ENCODE measurements around the gene ZNF362.
"Not testable (repeated sequence)": the region's sequence is repeated elsewhere in the genome, so short reads cannot be mapped to it uniquely, and the experiment has no call there.

The ZNF362 gene

DNA sequence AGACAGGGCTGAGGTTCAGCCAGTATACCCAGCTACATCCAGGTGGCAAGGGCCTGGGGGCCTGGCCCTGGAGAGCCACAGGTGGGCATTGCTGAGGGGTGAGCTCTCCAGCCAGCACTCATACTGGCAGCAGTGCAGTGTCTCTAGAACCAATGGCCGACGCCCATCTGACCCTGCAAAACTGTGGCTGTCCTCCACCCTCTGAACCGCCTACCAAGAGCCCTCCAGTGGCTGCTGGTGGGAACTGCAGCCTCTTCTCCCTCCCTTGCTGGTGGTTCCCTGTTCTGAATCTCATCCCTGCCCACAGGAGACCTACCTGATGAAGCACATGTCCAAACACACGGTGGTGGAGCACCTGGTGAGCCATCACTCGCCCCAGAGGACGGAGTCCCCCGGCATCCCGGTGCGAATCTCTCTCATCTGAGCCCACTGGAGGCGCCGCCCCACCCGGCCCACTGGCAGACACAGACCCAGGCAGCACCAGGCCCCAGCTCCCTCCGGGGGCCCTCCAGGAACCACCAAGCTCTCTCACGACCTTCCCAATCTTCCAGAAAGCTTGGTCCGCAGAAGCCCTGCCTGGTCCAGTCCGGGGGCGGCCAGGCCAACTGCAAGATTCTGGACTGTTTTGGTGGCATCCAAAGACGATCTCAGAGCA lies 42.5 kb downstream of the ZNF362 start:
- H3K4me3 ChIP-seq (ENCODE audit: low read length), result no peak overlapping the region
- H3K27ac ChIP-seq (ENCODE audit: low read depth, low read length), result no peak overlapping the region
- WGBS, result 81% methylated on average over 18 of the region's 18 CpGs
- peaks cover 27% of the 10 kb centered on the region for H3K36me3 ChIP-seq (ENCODE audit: insufficient read depth, low read length)
- H3K9me3 ChIP-seq (ENCODE audit: insufficient read depth, low read depth, low read length), result no peaks in the 10 kb centered on the region; the same call in 1 of the 2 replicates
- H3K27me3 ChIP-seq (ENCODE audit: insufficient read depth, low read length), result no peaks in the 10 kb centered on the region
- H3K9ac ChIP-seq (ENCODE audit: low read depth, low read length), result no peak overlapping the region
- 0 out of 2 replicates have a peak, but pooled peaks cover 5% of the 10 kb centered on the region for H3K4me1 ChIP-seq (ENCODE audit: insufficient read depth, low read length)

DNA sequence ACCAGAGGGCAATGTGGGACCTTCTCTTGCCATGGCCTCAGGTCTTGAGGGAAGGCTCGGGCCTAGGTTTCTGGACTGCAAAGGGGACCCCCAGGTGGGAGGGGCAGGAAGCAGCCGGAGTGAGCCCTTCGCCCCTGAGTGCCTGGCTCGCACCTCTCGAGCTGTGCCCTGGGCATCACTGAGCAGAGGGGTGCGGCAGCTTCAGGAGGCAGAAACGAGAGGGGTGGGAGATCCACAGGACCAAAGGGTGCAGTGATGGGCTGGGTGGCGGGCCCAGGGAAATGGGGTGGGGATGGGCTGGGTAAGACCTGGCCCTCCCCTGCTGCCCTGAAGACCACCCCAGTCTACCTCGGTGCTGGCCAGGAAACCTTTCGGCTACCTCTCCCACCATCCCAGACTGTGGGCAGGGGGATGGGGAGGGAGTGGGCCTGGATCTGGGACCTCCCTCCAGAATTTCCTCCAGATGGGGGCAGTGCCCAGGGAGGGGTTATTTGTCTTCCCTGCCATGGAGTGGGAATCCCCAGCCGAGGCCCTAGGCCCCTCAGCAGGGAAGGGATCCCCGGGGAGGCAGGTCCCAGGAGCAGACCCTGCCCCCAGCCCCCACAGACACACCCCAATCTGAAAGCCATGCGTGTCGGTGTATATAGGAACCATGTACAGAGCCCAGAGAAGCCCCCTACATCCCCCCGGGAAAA lies 43.3 kb downstream of the ZNF362 start:
- Histone ChIP-seq H3K27me3 (ENCODE audit: insufficient read depth, low read length) (no peaks in the 10 kb centered on the region), H3K9me3 (ENCODE audit: insufficient read depth, low read depth, low read length) (no peaks in the 10 kb centered on the region; the same call in 1 of the 2 replicates), H3K4me3 (ENCODE audit: low read length) (no peak overlapping the region), H3K4me1 (ENCODE audit: insufficient read depth, low read length) (0 out of 2 replicates have a peak, but pooled peaks cover 5% of the 10 kb centered on the region), H3K27ac (ENCODE audit: low read depth, low read length) (no peak overlapping the region), H3K9ac (ENCODE audit: low read depth, low read length) (no peak overlapping the region), H3K36me3 (ENCODE audit: insufficient read depth, low read length) (peaks cover 23% of the 10 kb centered on the region)
- WGBS, result 95% methylated on average over 13 of the region's 15 CpGs

DNA sequence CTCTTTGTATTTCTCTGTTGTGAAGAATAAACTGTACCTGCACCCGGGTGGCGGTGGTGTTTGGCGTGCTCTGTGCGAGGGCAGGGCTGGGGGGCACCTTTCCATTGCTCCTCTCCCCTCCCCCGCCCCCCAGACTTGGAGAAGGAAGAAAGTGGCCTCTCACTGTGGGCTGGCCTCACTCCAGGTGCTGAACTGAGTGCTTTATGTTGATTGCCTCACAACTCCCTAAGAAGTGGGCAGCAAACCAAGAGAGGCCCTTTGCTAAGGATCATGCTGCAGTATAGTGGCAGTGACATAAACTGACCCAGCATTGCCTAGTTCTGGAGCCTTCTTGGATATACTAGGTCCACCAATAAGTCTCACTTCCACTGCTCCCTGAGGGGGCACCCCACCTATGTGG lies 44.4 kb downstream of the ZNF362 start:
- Histone ChIP-seq H3K27ac (ENCODE audit: low read depth, low read length) (no peak overlapping the region), H3K4me3 (ENCODE audit: low read length) (no peak overlapping the region), H3K36me3 (ENCODE audit: insufficient read depth, low read length) (peaks cover 22% of the 10 kb centered on the region), H3K4me1 (ENCODE audit: insufficient read depth, low read length) (0 out of 2 replicates have a peak, but pooled peaks cover 5% of the 10 kb centered on the region), H3K9ac (ENCODE audit: low read depth, low read length) (no peak overlapping the region), H3K9me3 (ENCODE audit: insufficient read depth, low read depth, low read length) (no peaks in the 10 kb centered on the region; the same call in 1 of the 2 replicates), H3K27me3 (ENCODE audit: insufficient read depth, low read length) (0 out of 2 replicates have a peak, but pooled peaks cover 1% of the 10 kb centered on the region)
- WGBS, result 93% methylated on average over 5 of the region's 5 CpGs

DNA sequence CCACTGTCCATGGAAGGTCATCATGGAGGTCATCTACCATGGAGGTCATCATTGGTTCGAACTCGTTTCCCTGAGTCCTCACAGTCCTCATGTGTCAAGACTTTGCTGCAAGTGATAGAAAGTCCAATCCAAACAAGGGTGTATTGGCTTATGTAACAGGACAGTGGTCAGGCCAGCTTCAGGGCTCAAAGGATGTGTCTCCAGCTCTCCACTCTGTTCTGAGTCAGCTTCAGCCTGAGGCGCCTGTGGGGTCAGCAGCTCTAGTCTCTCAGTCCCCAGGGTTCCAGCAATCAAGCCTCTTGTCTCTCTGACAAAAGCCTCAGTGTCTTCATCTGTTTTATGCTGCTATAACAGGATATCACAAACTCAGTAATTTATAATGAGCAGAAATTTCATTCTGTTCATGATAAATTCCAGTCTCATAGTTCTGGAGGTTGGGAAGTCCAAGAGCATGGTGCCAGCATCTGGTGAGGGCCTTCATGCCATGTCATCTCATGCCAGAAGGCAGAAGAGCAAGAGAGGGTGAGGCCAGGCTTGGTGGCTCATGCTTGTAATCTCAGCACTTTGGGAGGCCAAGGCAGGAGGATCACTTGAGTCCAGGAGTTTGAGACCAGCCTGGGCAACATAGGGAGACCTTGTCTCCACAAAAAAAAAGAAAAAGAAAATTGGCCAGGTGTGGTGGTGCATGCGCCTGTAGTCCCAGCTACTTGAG lies 45.1 kb downstream of the ZNF362 start:
- Histone ChIP-seq H3K9me3 (ENCODE audit: insufficient read depth, low read depth, low read length) (no peaks in the 10 kb centered on the region; the same call in 1 of the 2 replicates), H3K4me1 (ENCODE audit: insufficient read depth, low read length) (0 out of 2 replicates have a peak, but pooled peaks cover 5% of the 10 kb centered on the region), H3K4me3 (ENCODE audit: low read length) (no peak overlapping the region), H3K36me3 (ENCODE audit: insufficient read depth, low read length) (peaks cover 14% of the 10 kb centered on the region), H3K9ac (ENCODE audit: low read depth, low read length) (no peak overlapping the region), H3K27me3 (ENCODE audit: insufficient read depth, low read length) (peaks cover 8% of the 10 kb centered on the region; the same call in 1 of the 2 replicates), H3K27ac (ENCODE audit: low read depth, low read length) (no peak overlapping the region)
- WGBS, result 94% methylated on average over 4 of the region's 4 CpGs

DNA sequence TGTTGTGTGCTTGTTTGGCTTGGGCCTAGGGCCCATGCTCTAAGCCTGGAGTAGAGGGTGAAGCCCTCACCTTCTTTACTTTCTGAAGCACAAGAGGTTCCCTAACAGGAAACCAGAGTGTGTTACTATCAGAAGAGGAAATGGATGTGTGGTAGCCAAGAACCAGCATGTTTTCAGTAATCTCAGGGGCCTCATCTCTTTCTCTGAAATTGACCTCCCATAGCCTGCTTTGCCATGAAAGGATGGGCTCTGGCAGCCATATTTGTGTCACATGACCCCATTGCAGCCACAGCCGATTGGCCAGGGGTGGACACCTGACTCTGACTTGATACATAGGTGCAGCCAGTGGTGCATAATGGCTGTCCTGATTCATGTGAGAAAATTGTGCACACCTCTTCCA lies 46.0 kb downstream of the ZNF362 start:
- Histone ChIP-seq H3K27me3 (ENCODE audit: insufficient read depth, low read length) (peaks cover 16% of the 10 kb centered on the region), H3K36me3 (ENCODE audit: insufficient read depth, low read length) (peaks cover 7% of the 10 kb centered on the region), H3K4me3 (ENCODE audit: low read length) (no peak overlapping the region), H3K9ac (ENCODE audit: low read depth, low read length) (no peak overlapping the region), H3K9me3 (ENCODE audit: insufficient read depth, low read depth, low read length) (no peaks in the 10 kb centered on the region; the same call in 1 of the 2 replicates), H3K27ac (ENCODE audit: low read depth, low read length) (no peak overlapping the region), H3K4me1 (ENCODE audit: insufficient read depth, low read length) (0 out of 2 replicates have a peak, but pooled peaks cover 5% of the 10 kb centered on the region)
- 92% methylated on average over 1 of the region's 1 CpG for WGBS

DNA sequence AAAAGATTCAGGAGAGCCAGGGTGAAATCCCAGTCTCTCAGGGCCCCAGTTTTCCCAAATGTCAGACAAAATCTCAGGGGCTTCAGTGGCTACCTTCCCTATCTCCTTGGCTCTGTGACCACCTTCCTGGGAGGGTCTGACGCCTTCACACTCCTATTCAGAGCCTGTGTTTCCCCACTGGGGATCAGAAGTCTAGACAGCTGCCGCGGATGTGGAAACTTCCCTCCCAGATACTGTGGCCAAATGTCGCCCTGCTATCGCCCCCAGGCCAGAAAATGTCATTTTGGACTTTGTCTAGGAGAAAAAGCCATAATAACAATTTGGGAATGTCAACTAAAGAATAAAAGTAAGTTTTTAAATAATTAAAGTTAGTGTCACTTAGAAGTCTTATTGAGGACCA lies 48.7 kb downstream of the ZNF362 start:
- Histone ChIP-seq H3K36me3 (ENCODE audit: insufficient read depth, low read length) (no peaks in the 10 kb centered on the region), H3K27me3 (ENCODE audit: insufficient read depth, low read length) (peaks cover 16% of the 10 kb centered on the region), H3K9ac (ENCODE audit: low read depth, low read length) (no peak overlapping the region), H3K9me3 (ENCODE audit: insufficient read depth, low read depth, low read length) (no peaks in the 10 kb centered on the region; the same call in 1 of the 2 replicates), H3K4me3 (ENCODE audit: low read length) (no peak overlapping the region), H3K4me1 (ENCODE audit: insufficient read depth, low read length) (0 out of 2 replicates have a peak, but pooled peaks cover 5% of the 10 kb centered on the region), H3K27ac (ENCODE audit: low read depth, low read length) (no peak overlapping the region)
- 93% methylated on average over 5 of the region's 5 CpGs for WGBS

DNA sequence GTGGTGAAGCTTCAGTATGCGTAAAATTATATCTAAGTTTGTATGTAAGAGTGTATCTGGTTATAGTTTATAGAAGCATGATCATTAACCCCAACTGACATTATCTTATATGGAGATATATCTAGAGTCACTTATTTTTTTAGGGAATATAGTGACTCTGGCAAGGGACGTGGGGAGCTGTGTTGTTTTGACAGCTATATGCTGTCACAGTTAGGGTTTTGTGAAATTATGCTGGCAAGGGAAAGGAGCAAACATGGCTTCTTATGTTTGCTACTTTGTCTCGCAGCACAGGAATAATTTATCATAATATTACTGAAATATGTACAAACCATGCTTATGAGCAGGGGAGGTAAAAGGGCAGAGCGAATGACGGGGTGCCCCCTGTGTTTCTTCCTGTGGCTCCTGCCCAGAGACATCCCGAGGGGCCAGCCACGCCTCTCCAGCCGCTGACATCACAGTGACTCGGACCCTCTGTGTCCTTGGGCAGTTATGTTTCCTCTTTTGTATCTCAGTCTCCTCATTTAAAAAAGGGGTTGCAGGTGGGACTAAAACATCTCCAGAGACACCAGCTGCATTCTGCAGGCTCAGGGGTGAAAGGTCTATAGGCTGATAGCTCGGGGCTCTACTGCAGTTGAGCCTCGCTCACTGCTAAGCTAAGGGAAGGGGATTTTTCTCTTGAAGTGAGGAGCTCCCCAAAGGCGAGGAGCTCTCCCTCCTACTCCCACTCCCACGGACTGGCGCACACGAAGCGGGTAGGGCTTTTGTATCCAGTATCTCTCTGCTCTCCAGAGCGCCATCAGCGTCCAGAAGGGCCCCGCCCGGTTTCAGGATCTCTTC lies 49.7 kb downstream of the ZNF362 start:
- 87% methylated on average over 19 of the region's 20 CpGs for WGBS
- H3K9me3 ChIP-seq (ENCODE audit: insufficient read depth, low read depth, low read length), result no peaks in the 10 kb centered on the region; the same call in 1 of the 2 replicates

DNA sequence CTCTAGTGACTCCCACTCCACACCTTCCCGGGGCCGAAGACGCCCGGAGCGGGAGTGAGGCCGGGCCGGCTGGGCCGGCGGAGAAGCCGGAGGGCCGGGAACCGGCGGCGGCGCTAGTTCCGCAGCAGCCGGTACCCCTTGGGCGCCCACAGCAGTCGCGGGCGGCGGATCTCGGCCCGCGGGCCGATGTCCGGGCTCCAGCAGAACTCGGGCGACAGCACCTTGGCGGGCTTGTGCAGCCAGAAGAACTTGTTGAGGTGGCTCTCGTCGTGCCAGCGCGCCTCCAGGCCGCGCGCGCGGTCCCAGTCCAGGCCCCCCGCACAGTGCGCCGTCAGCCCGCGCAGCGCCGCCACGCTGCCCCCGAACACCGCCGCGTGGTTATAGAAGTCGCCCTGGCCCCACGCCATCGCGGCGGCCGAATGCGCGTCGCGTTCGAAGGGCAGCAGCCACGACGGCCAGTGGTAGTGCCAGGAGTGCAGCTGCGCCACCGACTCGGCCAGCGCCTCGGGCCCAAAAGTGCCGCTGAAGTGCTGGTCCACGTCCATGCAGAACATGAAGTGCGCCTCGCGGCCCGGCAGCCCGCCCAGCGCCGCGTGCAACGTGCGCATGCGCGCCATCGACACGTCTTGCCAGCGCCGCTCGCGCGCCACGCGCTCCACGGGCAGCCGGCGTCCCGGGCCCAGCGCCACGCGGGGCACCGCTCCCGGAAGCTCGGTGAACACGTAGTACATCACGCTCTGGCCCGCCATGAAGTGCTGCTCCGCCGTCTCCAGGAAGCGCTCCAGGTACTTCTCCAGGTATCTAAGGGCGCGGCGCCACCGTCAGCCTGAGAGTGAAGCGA lies 50.6 kb downstream of the ZNF362 start:
- Histone ChIP-seq H3K27ac (ENCODE audit: low read depth, low read length) (no peak overlapping the region), H3K4me1 (ENCODE audit: insufficient read depth, low read length) (no peaks in the 10 kb centered on the region), H3K9ac (ENCODE audit: low read depth, low read length) (no peak overlapping the region; the same call in 1 of the 2 replicates), H3K27me3 (ENCODE audit: insufficient read depth, low read length) (peaks cover 16% of the 10 kb centered on the region), H3K4me3 (ENCODE audit: low read length) (peak overlapping the region; percentile 12; the same call in 1 of the 2 replicates), H3K36me3 (ENCODE audit: insufficient read depth, low read length) (no peaks in the 10 kb centered on the region), H3K9me3 (ENCODE audit: insufficient read depth, low read depth, low read length) (no peaks in the 10 kb centered on the region)
- WGBS, result 95% methylated on average over 112 of the region's 113 CpGs

More for the DNA sequence above, 49.7 kb downstream of the ZNF362 start:
- Histone ChIP-seq H3K27me3 (ENCODE audit: insufficient read depth, low read length) (peaks cover 16% of the 10 kb centered on the region), H3K4me1 (ENCODE audit: insufficient read depth, low read length) (no peaks in the 10 kb centered on the region), H3K4me3 (ENCODE audit: low read length) (0 out of 2 replicates have a peak overlapping the region, but pooled peaks have one; percentile 12), H3K36me3 (ENCODE audit: insufficient read depth, low read length) (no peaks in the 10 kb centered on the region), H3K9ac (ENCODE audit: low read depth, low read length) (no peak overlapping the region), H3K27ac (ENCODE audit: low read depth, low read length) (no peak overlapping the region)

DNA sequence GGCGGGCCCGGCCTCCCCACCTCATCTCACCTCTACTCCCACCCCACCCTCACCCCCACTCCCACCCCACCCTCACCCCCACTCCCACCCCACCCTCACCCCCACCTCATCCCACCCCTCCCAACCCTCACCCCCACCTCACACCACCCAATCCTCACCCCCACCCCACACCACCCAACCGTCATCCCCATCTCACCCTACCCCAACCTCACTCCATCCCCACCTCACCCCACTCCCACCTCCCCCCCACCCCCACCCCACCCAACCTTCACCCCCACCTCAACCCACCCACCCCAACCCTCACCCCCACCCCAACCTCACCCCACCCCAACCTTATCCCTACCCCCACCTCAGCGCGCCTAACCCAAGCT lies 51.2 kb downstream of the ZNF362 start:
- no CpG with 5 or more reads among the region's 5 CpGs for WGBS
- Histone ChIP-seq H3K4me3 (ENCODE audit: low read length) (no peak overlapping the region), H3K4me1 (ENCODE audit: insufficient read depth, low read length) (no peaks in the 10 kb centered on the region), H3K27ac (ENCODE audit: low read depth, low read length) (no peak overlapping the region), H3K9ac (ENCODE audit: low read depth, low read length) (no peak overlapping the region), H3K36me3 (ENCODE audit: insufficient read depth, low read length) (no peaks in the 10 kb centered on the region), H3K27me3 (ENCODE audit: insufficient read depth, low read length) (peaks cover 16% of the 10 kb centered on the region), H3K9me3 (ENCODE audit: insufficient read depth, low read depth, low read length) (no peaks in the 10 kb centered on the region)

DNA sequence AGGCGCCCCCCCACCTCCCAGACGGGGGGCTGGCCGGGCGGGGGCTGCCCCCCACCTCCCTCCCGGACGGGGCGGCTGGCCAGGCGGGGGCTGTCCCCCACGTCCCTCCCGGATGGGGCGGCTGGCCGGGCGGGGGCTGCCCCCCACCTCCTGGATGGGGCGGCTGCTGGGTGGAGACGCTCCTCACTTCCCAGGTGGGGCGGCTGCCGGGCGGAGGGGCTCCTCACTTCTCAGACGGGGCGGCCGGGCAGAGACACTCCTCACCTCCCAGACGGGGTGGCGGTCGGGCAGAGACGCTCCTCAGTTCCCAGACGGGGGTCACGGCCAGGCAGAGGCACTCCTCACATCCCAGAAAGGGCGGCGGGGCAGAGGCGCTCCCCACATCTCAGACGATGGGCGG lies 53.1 kb downstream of the ZNF362 start:
- H3K9me3 ChIP-seq (ENCODE audit: insufficient read depth, low read depth, low read length); H3K27ac ChIP-seq (ENCODE audit: low read depth, low read length); H3K4me3 ChIP-seq (ENCODE audit: low read length); H3K4me1 ChIP-seq (ENCODE audit: insufficient read depth, low read length); H3K9ac ChIP-seq (ENCODE audit: low read depth, low read length); H3K36me3 ChIP-seq (ENCODE audit: insufficient read depth, low read length): not testable (repeated sequence)
- 93% methylated on average over 32 of the region's 32 CpGs for WGBS
- H3K27me3 ChIP-seq (ENCODE audit: insufficient read depth, low read length), result peaks cover 16% of the 10 kb centered on the region

Measured in HUES64 (cell line).